Prostate gland (tissue), 2 donors: Measurements from ENCODE around the gene MECP2.

Experiments
- CTCF ChIP-seq, 4 experiments: fragments of 200-600 bp in 2 of 4; fragments of 450-650 bp in 2 of 4; sonication (generic) in 2 of 4; IDR thresholded peaks; 1 replicate in 3 of 4; 2 replicates in 1 of 4; pipeline ENCODE4 v1.5.1; 2016 to 2019; ENCODE audit warnings: antibody characterized with exemption in 4 of 4, mild to moderate bottlenecking in 2 of 4, moderate library complexity in 2 of 4
- POLR2A ChIP-seq: fragments of 450-650 bp; IDR thresholded peaks from one replicate; pipeline ENCODE4 v1.6.1; 2016; ENCODE audit warnings: antibody characterized with exemption, mild to moderate bottlenecking

- no peak for TF ChIP-seq CTCF (IDR thresholded peaks at IDR 0.05)
- TF ChIP-seq POLR2A, result no peak
Observed at GRCh38 chrX:154115071-154115470, 17.6 kb upstream of the MECP2 start.
